Esophagus mucosa (tissue), 1 donor: ENCODE measurements around the gene AP1B1. TPM values are rescaled to one million over a fixed set of nuclear protein-coding genes. Genes with fewer than 3 reads are reported as not detected.
A peak's percentile ranks its signal among the peaks of the same experiment; 100 is the strongest.
"Not testable (repeated sequence)": the region's sequence is repeated elsewhere in the genome, so short reads cannot be mapped to it uniquely, and the experiment has no call there.

Experiments
- ATAC-seq: fragments of 200-7000 bp; cut with Tn5 transposase; one replicate; pipeline ENCODE4 v1.9.1; 2020
- total RNA-seq: library from RNA; stranded (reverse); gene quantifications from one replicate; pipeline ENCODE4 v1.2.4, GENCODE V29; 2023
- donor health status: DM: yes; HTN: yes; CAD: no.

The AP1B1 gene
- total RNA-seq, 1 donor from 2014 or later = 80.8 TPM

DNA sequence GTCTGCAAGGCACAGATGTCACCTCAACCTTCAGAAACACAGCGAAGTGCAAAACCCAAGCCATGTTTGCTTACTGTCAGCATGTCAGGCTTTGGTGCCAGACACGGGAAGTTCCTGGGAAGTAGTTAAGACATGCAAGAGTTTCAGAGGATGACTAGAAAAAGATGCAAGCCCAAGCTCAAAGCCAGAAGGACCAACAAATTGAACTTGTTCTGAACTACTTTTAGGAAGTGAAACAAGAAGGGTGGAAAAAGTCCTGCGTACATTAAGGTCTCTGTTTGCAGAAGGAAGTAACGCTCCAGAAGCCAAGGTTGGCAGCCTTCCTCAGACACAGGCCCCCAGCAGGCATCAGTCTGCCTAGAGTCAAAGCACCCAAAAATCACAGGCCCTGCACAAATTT lies 2.6 kb downstream of the AP1B1 start:
- ATAC-seq = peak; percentile 7

DNA sequence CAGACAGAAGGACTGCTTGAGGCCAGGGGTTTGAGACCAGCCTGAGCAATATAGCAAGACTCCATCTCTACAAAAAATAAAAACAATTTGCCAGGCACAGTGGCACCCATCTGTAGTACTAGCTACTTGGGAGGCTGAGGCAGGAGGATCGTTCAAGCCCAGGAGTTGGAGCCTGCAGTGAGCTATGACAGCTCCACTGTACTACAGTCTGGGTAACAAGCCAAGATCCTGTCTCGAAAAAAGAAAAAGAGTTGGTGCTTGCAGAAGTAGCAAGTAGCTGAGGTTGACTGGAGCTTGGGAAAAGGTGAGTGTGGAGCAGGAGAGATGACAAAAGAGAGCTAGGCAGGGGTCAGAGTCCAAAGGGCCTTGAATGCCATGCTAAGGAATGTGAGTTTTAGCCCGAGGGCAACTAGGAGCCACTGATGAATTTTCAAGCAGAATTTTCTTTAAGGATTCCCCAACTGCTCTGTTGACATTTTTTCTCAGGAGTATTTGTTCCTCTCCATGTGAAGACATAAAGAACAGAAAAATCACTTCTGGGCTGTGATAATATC lies 3.1 kb downstream of the AP1B1 start:
- no peak for ATAC-seq

DNA sequence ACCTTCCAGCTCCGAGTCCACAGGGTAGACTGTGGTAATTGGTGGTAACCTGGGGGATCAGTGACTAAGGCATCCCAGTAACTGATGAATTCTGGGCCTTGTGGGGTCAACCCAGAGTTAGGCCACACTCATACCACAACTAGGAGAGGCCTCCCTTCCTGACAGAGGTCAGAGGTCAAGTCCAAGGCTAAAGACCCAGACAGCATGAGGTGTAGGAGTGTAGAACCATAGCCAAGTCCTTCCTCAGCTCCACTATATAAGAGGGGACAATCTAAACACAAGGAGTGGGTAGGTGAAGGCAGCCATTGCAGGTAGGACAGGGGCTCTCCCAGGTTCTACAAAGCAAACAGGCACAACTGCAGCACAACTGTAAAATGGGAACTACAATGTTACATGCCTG lies 4.6 kb downstream of the AP1B1 start:
- no peak for ATAC-seq

DNA sequence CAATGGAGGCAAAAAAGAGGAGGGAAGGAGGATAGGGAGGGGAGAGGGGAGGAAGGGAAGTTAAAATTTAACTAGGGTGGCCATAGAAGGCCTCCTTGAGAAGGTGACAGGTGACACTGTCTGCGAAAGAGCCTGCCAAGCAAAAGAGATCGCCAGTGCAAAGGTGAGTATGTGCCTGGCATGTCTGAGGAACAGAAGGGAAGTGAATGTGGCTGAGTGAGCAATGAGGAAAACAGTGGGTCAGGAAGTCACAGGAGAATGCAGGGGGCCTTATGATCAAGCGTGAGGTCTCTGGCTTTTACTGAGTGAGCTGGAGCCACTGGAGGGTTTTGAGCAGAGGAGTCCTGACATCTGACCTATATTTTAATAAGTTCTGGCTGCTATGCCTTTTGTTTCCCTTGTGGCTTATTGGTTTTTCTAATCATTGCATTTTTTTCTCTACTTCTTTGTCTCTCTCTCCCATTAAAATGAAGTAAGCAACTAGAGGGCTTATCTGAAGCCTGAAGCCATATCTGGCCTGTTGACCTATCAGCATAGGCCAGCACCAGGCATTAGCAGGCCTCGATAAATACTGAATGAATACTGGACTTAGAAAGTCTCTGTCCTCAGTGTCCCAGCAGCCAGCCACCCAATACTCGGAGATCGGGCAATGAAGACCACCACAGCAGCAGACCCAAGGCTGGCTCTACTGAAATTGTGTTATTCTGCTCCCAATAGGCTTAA lies 5.6 kb downstream of the AP1B1 start:
- ATAC-seq = no peak

DNA sequence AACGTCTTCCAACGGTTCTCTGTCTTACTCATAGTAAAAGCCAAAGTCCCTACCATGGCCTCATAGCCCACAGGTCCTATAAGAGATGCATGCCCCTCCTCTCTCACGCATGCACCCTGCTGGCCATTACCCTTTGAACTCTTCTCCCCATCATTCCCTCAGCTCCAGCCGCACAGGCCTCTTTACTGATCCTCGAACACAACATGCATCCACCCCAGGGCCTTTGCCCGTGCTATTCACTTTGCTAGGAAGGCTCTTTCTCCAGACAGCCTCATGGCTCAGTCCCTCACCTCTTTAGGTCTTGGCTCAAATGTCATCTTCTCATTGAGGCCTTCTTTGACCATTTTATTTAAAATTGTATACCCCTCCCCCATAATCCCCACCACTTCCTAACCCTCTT lies 7.5 kb downstream of the AP1B1 start:
- ATAC-seq = no peak

DNA sequence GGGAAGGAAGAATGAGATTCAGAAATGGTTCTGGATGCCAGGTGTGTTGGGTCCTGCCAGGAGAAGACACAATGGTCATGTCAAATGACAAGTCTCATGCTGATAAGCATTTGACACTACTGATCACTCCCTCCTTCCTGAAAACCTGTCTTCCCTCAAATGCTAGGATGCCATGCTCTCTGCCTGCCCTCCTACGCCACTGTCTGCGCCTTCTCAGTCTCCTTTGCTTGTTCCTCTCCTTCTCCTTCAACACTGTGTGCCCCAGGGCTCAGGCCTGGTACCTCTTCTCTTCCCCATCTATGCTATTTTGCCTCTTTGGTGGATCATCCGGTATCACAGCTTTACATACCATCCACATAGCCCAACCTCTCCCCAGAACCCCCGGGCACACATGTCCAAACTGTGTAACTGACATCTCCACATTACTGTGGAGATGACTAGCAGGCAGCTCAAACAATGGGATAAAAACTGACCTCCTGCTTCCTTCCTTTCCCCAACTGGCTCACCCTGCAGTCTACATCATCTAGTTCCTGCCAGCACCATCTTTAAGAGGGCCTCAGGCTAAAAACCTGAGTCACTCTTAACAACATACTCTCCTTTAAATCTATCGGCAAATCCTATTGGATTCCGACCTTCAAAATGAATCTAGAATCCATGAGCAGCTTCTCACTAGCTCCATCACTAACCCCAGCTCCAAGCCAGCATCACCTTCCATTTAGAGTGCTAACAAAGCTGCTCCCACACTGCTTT lies 8.2 kb downstream of the AP1B1 start:
- ATAC-seq = peak; percentile 10

DNA sequence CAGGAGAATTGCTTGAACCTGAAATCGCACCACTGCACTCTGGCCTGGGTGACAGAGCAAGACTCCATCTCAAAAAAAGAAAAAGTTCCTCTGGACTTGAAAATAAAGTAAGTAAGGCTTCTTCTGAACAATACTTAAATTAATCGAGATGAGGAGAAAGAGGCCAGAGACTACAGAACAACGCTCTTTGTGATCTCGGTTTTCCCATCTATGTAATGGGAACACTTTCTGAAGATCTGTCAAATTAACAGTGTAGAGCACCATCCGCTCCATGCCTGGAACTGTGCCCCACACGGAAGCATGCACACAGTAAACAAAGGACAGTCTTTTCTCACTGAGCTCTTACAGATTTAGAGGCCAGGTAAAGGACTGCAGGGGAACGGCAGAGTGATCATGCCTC lies 9.1 kb downstream of the AP1B1 start:
- ATAC-seq = no peak

DNA sequence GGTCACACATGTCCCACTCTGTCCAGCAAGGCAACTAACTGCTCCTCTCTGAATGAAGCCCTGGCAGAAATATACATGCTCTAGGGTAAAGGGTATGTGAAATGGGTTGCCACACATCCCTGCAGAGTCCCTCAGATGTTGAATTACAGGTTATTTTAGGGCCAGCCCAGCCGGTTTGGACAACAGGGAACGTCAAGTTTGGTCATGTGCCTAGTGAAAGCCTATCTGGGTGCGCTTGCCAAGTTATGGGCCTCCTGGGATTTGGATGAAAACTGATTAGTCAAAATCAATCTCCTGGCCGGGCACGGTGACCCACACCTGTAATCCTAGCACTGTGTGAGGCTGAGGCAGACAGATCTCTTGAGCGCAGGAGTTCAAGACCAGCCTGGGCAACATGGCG lies 10.4 kb downstream of the AP1B1 start:
- ATAC-seq = peak; percentile 87

DNA sequence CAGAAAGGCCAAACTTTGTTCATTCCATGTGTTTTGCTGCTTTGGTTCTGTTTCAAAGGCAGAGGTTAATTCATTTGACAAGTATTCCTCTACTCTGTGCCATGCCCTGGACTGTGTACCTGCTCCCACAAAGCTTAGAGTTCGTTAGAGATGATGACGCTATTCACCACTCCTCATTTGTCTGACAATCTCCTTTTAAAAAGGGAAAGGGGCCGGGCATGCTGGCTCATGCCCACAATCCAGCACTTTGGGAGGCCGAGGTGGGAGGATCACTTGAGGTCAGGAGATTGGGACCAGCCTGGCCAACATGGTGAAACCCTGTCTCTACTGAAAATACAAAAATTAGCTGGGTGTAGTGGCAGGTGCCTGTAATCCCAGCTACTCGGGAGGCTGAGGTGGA lies 11.7 kb downstream of the AP1B1 start:
- peak; percentile 59 for ATAC-seq

DNA sequence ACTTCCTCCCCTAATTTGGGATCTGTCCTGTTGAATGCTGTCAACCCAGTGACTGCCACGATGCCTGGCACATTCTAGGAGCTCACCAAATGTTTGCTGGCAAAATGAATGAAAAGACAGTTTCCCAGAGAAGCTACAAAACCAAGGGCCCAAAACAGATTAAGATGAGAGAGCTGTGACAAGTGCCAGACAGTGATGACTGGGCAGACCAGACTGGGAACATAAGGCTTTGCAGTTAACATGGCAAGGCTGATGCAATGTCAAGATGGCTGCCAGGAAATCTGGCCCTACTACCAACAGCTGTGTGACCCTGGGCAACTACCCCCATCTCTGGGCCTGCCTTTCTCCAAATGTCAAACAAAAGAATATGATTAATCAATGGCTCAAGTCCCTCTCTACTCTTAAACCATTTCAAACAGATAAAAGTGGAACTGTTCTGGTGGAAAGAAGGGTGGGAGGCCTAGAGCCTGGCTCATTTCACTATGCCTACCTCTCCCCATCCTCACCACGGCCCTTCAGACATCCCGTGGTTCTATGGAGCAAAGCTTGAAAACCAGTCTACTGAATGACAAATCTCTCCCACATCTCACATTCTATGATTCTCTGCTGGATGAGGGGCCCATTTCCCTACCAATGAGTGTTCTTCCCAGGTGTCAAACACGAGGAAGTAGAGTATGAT lies 12.8 kb downstream of the AP1B1 start:
- ATAC-seq = no peak

DNA sequence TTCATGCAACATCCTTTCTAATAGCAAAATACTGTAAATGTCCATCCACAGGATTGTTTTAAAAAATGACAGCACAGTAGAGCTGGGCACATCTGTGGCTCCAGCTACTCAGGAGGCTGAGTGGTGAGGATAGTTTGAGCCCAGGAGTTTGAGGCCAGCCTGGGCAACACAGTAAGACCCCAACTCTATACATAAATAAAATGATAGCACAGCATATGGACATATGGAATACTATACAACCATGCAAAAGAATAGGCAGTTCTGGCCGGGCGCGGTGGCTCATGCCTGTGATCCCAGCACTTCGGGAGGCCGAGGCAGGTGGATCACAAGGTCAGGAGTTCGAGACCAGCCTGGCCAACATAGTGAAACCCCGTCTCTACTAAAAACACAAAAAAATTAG lies 13.6 kb downstream of the AP1B1 start:
- not testable (repeated sequence) for ATAC-seq

DNA sequence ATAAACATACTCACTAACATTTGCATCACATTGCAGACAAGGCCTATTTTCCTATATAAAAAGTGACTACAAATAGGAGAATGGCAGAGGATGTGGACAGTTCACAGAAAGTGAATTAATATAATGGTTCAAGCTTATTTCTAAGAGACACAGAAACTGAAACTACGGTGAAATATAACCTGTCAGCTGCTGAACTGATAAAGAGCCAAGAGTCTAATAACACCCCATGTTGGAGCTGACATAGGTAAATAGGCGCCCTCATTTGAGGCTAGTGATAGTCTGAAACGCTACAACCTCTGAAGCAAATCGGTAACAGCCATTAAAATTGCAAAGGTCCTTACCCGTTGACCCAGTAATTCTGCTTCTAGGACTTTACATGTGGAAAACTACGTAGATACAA lies 14.0 kb downstream of the AP1B1 start:
- no peak for ATAC-seq

DNA sequence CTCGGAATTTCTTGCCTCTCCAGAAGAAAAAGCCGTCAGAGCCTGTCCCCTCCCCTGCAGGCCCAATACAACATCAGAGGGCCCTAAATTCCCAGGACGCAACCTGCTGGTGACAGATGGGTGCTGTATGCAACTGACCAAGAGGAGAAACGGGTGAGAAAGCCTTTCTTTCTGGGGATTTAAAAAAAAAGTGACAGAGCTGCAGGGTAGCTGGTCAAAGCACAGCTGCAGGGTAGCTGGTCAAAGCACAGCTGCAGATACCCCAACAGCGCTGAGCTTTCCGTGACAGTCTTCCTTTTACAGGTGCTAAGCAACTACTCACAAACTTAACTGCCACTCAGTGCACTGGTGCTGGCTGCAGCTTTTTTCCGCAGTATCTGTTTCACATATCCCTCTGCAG lies 17.8 kb downstream of the AP1B1 start:
- ATAC-seq = no peak

DNA sequence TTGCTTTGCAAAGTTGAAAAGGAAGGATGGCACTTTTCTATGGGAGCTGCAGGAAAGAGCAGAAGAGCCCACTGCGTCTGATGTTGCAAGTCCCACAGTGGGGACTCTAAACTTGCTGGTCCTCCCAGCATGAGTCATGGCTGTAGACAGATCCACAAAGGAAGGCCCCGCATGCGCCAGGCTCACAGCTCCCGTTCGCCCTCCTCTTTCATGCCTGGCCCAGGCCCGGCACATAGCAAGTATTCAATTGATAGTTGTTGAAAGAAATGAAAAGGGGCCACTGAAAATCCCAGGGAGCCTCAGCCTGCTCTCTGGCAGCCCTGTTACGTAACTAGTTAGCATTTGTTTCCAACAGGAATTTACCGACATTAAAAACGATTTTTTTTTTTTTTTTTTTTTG lies 18.9 kb downstream of the AP1B1 start:
- ATAC-seq = peak; percentile 76

DNA sequence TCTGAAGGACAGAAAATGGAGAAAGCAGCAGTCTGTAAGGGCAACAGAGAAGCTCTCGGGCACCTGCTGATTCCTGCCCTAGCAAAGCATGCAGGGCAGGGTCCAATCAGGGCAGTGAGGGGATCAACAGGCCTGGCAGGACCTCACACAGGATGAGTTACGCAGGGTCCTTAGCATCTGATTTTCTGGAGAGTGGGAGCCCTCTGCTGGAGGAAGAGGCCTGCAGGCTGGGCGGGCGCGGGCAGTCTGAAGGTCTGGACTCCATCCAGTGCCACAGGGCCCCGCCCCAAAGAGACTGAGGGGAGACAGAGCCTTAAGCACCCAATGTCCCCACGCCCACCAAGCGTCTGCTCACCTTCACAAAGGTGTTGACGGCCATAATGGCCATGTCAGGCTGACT lies 28.9 kb downstream of the AP1B1 start:
- peak; percentile 30 for ATAC-seq

DNA sequence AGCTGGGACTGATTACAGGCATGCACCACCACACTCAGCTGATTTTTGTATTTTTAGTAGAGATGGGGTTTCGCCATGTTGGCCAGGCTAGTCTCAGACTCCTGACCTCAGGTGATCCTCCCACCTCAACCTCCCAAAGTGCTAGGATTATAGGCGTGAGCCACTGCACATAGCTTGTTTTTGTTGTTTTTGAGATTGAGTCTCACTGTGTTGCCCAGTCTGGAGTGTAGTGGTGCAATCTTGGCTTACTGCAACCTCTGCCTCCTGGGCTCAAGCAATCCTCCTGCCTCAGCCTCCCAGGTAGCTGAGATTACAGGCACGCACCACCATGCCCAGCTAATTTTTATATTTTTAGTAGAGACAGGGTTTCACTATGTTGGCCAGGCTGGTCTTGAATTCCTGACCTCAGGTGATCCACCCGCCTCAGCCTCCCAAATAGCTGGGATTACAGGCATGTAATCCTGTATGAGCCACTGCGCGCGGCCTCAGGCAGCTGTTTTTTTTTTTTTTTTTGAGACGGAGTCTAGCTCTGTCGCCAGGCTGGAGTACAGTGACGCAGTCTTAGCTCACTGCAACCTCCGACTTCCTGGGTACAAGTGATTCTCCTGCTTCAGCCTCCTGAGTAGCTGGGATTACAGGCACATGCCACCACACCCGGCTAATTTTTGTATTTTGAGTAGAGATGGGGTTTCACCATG lies 31.0 kb downstream of the AP1B1 start:
- ATAC-seq = not testable (repeated sequence)

DNA sequence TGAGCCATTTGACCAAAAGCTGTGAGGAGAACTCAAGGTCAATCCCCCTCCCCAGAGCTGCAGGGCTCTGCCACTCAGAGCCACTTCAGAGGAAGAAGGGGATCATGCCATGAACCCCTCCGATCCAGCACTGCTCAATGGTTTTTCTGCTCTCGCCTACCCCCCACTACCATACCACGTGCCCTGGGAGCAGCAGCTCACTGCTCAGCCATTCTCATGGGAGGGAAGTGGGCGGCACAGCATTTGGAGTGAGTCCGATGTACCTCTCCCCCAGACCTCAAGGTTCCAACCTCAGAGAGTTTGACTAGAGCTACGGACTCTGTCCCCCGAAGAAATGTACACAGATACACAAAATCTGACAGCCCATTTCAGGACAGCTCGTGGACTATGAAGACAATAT lies 34.5 kb downstream of the AP1B1 start:
- ATAC-seq = no peak

DNA sequence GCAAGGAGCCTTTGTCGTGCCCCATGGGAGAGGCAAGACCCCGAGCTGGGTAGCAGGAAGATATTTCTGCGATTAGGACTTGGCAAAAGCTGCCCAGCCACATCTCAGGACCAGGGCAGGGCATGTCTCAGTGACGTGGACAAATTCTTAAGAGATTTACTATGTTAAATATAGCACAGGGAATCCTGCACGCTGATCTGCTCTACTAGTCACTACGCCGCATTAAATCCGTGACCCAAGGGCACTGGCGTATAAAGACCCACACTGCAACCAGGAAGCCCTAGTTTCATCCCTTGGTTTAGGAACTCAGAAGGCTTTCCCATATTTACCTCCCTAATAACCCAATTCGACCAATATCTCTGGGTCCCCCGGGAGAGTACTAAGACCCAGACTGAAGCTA lies 35.1 kb downstream of the AP1B1 start:
- no peak for ATAC-seq

DNA sequence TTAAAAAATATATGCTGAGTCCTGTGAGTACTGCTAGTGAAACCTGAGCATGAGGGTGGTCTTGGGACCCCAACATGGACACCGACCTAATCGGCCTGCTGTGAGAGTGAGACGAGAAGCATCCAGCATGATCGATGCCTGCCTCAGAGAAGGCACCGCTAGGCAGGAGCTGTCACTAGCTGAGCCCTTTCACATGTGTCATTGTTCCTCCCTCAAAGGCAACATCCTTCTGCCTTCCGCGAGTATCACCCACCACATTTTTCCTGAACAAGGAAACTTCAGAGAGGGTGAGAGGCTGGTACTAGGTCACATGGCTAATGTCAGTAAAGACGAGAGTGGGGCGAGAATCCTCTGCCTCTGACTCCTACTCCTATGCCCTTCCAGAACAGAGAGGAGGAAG lies 35.6 kb downstream of the AP1B1 start:
- ATAC-seq = no peak

DNA sequence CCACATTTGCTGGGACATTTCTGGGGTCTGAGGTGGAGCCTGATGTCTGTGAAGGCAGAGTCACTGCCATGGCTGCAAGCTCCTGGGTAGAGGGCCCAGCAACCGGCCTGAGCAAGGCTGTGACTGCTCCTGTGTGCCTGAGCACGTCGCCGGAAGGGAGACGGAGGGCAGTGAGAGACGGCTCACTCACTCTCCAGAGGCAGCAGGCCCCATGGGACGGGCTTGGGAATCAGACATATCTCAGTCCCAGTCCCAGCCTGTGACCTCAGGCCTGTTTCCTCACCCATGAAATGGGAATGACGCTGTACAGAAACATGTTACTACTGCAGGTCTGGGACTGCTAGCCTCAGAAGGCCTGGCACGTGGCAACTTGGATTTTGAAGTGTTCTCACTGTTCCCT lies 36.5 kb downstream of the AP1B1 start:
- ATAC-seq = no peak

DNA sequence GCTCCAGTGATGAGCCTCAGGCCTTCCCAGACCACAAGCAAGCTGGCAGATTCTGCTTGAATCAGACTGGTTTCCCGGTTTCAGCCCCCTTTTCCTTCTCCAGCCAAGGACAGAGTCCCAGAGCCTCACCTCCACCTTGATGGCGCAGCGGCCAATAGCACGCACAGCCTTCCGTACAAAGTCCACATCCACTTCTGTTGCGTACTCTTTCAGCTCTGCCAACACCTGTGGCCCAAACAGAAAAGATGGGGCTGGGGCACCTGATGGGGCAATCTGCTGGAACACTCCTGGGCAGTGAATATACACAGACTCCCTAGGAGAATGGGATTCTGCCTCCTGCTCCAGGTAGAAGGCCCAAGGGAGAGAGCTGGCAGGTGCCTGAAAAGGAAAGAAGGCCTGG lies 37.3 kb downstream of the AP1B1 start:
- no peak for ATAC-seq

DNA sequence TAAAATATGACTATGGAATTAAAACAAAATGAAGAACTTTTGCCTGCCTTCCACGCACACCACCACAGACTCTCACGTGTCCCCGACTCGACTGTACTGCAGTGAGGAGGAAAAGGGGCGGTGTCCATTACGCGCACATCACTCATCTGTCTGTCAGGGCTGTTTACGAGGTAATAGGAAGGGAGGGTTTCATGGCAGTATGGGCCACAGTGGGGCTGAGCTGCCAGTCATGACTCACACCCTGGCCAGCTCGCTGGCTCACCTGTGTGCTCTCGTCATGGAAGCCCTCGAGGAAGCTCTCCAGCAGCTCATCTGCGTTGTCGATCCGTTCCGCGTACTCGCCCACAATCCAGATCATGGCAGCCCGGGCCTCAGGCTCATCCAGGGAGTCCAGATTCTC lies 39.4 kb downstream of the AP1B1 start:
- ATAC-seq = peak; percentile 69

DNA sequence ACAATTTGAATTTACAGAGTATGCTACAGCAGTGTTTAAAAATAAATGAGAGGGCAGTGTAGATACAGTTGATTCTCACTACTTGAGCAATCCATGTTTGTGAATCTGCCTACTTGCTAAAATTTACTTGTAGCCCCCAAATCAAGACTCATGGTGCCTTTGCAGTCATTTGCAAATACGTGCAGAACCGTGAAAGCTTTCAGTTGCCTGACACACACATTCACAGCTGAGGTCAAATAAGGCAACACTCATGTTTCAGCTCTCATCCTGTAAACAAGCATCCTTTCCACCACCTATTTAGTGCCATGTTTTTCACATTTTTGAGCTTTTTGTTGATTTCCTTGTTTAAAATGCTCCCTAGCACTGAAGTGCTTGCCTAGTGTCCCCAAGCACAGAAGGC lies 40.3 kb downstream of the AP1B1 start:
- no peak for ATAC-seq
